Activated CD8-positive, alpha-beta T cell treated with anti-CD3 and anti-CD28 coated beads for 36 hours (primary cell): ENCODE results near the gene BICC1. TPM values are rescaled to one million over a fixed set of nuclear protein-coding genes. Genes with fewer than 3 reads are reported as not detected.

Experiments
- ATAC-seq: fragments of 200-7000 bp; cut with Tn5 transposase; one replicate; pipeline ENCODE4 v1.10.0; 2021; ENCODE audit warnings: mild to moderate bottlenecking, moderate library complexity
- CTCF ChIA-PET: fragments of 350-600 bp; sonication (Branson Sonifier 250); formaldehyde crosslinking; loops from one replicate; lab custom pipeline; 2021; ENCODE audit warnings: antibody characterized with exemption; lab: Charles Lee
- POLR2A ChIA-PET: fragments of 350-600 bp; sonication (Branson Sonifier 250); formaldehyde crosslinking; loops from one replicate; lab custom pipeline; 2021; ENCODE audit warnings: antibody characterized with exemption; lab: Charles Lee
- DNase-seq: peaks from one replicate; pipeline ENCODE4 v3.0.0-alpha.2; 2020
- H3K27ac Mint-ChIP-seq: one replicate; pipeline ENCODE4 v1.8.0; 2021; ENCODE audit warnings: mild to moderate bottlenecking, mixed read lengths
- H3K27me3 Mint-ChIP-seq: one replicate; pipeline ENCODE4 v1.8.0; 2021; ENCODE audit warnings: mixed read lengths
- H3K36me3 Mint-ChIP-seq: one replicate; pipeline ENCODE4 v1.8.0; 2021; ENCODE audit warnings: low read depth, mixed read lengths
- H3K4me1 Mint-ChIP-seq: one replicate; pipeline ENCODE4 v1.8.0; 2021; ENCODE audit warnings: low read depth, mixed read lengths
- H3K4me3 Mint-ChIP-seq: one replicate; pipeline ENCODE4 v1.8.0; 2021; ENCODE audit warnings: mild to moderate bottlenecking, moderate library complexity, mixed read lengths
- H3K9me3 Mint-ChIP-seq: one replicate; pipeline ENCODE4 v1.8.0; 2021; ENCODE audit warnings: mixed read lengths
- intact Hi-C: fragments of 100-400 bp; cut with micrococcal nuclease; formaldehyde crosslinking; loops from one replicate; pipeline ENCODE4 v1.10.0; 2022
- total RNA-seq, 2 experiments: library from RNA; stranded (reverse); gene quantifications; one replicate each; pipeline ENCODE4 v1.2.3, GENCODE V29; 2021
- TF ChIP-seq, protein P1 (sequence below): fragments of 200-600 bp; IDR thresholded peaks from one replicate; pipeline ENCODE4 v1.8.0; 2022; ENCODE audit warnings: antibody characterized with exemption, mild to moderate bottlenecking

The BICC1 gene
- total RNA-seq, 2 experiments from 2014 or later: not detected

GRCh38 chr10:58733436-58733835, 220.8 kb downstream of the BICC1 start:
- intact Hi-C loops: no loop called here
- Mint-ChIP-seq H3K27ac (no peak overlapping the region), H3K4me3 (no peak overlapping the region), H3K27me3 (no peaks in the 10 kb centered on the region), H3K4me1 (no peaks in the 10 kb centered on the region), H3K9me3 (no peaks in the 10 kb centered on the region), H3K36me3 (no peaks in the 10 kb centered on the region)
- TF ChIP-seq, protein P1, sequence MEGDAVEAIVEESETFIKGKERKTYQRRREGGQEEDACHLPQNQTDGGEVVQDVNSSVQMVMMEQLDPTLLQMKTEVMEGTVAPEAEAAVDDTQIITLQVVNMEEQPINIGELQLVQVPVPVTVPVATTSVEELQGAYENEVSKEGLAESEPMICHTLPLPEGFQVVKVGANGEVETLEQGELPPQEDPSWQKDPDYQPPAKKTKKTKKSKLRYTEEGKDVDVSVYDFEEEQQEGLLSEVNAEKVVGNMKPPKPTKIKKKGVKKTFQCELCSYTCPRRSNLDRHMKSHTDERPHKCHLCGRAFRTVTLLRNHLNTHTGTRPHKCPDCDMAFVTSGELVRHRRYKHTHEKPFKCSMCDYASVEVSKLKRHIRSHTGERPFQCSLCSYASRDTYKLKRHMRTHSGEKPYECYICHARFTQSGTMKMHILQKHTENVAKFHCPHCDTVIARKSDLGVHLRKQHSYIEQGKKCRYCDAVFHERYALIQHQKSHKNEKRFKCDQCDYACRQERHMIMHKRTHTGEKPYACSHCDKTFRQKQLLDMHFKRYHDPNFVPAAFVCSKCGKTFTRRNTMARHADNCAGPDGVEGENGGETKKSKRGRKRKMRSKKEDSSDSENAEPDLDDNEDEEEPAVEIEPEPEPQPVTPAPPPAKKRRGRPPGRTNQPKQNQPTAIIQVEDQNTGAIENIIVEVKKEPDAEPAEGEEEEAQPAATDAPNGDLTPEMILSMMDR: no peak
- no peak for ATAC-seq
- no peak for DNase-seq
- ChIA-PET POLR2A (no interaction called here), CTCF (no interaction called here)

DNA sequence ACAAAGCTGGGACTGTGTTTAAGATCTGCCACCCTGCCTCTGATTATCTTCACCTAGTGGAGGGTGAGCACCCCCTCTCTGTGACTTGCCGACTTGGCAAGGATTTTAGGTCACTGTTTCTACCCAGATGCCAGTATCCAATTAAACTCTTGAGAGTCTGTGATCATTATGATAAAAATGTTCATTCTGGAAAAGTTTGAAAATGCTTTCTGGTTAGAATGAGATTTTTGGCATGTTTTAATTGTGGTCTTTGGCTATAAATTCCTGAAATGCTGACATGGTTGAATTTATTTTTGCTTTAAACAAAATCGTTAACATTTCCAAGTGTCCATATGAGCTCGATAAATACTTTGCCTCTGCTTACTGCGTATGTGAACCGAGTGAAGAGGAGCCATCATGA, 221.4 kb downstream of the BICC1 start:
- POLR2A ChIA-PET: no interaction called here
- ATAC-seq (no peak), DNase-seq (no peak)
- no peaks in the 10 kb centered on the region for H3K27me3 Mint-ChIP-seq
- CTCF ChIA-PET: no interaction called here
- H3K36me3 Mint-ChIP-seq: no peaks in the 10 kb centered on the region
- H3K4me1 Mint-ChIP-seq: no peaks in the 10 kb centered on the region
- intact Hi-C loops: no loop called here
- no peak overlapping the region for H3K4me3 Mint-ChIP-seq
- TF ChIP-seq, protein P1: no peak
- no peaks in the 10 kb centered on the region for H3K9me3 Mint-ChIP-seq
- no peak overlapping the region for H3K27ac Mint-ChIP-seq

GRCh38 chr10:58734664-58735063, 222.0 kb downstream of the BICC1 start:
- H3K4me3 Mint-ChIP-seq: no peak overlapping the region
- H3K4me1 Mint-ChIP-seq: no peaks in the 10 kb centered on the region
- intact Hi-C loops: no loop called here

DNA sequence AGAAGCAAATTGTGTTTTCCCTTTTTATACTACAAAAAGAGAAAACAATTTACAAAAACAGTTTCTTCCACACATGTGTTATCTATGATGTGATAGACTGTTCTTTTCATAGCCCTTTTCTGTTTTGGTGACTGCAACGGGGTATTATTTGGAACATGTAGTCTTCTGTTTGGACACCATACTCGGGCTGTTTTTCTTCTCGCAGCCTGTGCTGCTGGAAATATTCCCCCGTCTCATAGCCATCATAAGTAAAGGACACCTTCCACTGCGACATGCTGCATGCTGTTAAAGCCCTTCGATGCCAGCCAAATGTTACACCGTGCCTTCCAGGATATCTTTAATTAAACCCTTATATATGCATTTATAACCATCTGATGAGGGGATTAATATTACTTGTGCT, 222.4 kb downstream of the BICC1 start:
- intact Hi-C loops: no loop called here
- no peaks in the 10 kb centered on the region for H3K9me3 Mint-ChIP-seq
- ATAC-seq (no peak), DNase-seq (no peak)
- H3K4me3 Mint-ChIP-seq: no peak overlapping the region
- ChIA-PET POLR2A (no interaction called here), CTCF (no interaction called here)
- no peaks in the 10 kb centered on the region for H3K27me3 Mint-ChIP-seq
- H3K27ac Mint-ChIP-seq: no peak overlapping the region
- TF ChIP-seq, protein P1: no peak
- H3K4me1 Mint-ChIP-seq: no peaks in the 10 kb centered on the region
- no peaks in the 10 kb centered on the region for H3K36me3 Mint-ChIP-seq

More at GRCh38 chr10:58734664-58735063, 222.0 kb downstream of the BICC1 start:
- POLR2A ChIA-PET: no interaction called here
- no peak for DNase-seq
- CTCF ChIA-PET: no interaction called here
- TF ChIP-seq, protein P1: no peak
- H3K27ac Mint-ChIP-seq: no peak overlapping the region
- H3K27me3 Mint-ChIP-seq: no peaks in the 10 kb centered on the region
- H3K36me3 Mint-ChIP-seq: no peaks in the 10 kb centered on the region
- ATAC-seq: no peak
- no peaks in the 10 kb centered on the region for H3K9me3 Mint-ChIP-seq

DNA sequence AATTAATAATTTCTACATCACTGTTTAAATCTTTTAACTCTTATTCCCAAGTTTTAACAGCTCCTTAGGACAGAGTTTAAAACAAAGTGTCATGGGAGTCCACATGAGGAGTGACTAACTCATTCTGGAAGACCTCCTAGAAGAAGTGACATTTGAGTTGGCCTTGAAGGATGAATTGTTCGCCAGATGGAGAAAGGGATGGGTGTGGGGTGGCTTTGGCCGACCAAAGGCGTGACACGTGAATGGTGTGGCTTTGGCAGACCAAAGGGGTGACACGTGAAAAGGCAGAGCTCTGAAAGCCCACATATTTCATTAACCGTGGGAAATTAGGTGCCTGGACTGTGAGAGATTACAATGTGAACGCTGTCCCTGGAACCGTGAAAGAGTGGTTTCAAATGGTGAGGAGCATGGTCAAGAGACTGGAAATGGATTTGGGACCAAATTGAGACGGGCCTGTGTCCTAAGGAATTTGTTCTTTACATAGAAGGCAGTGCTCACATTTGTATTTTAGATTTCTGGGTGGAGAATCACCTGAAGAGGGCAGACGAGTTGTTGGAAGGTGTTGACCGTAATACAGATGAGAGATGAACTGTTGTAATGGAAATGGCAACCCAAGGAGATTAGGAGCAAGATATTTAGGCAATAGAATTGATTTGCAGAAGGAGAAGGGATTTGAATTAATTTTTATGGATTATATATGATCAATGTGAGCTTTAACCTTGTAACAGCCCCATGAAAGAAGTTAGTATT, 228.1 kb downstream of the BICC1 start:
- H3K4me3 Mint-ChIP-seq: no peak overlapping the region
- intact Hi-C loops: no loop called here
- TF ChIP-seq, protein P1: no peak
- POLR2A ChIA-PET: no interaction called here
- H3K9me3 Mint-ChIP-seq: no peaks in the 10 kb centered on the region
- no peaks in the 10 kb centered on the region for H3K36me3 Mint-ChIP-seq
- peaks cover 6% of the 10 kb centered on the region for H3K27me3 Mint-ChIP-seq
- CTCF ChIA-PET: no interaction called here
- DNase-seq (no peak), ATAC-seq (no peak)
- no peak overlapping the region for H3K27ac Mint-ChIP-seq
- no peaks in the 10 kb centered on the region for H3K4me1 Mint-ChIP-seq
